GM19438 (cell line): Measurements from ENCODE around the gene CEP112.

Experiments
- ATAC-seq: cut with Tn5 transposase; IDR thresholded peaks from one replicate; pipeline ENCODE4 v1.9.1; 2021; ENCODE audit warnings: low read depth; ENCODE audit not compliant: unreplicated experiment

CEP112 gene

DNA sequence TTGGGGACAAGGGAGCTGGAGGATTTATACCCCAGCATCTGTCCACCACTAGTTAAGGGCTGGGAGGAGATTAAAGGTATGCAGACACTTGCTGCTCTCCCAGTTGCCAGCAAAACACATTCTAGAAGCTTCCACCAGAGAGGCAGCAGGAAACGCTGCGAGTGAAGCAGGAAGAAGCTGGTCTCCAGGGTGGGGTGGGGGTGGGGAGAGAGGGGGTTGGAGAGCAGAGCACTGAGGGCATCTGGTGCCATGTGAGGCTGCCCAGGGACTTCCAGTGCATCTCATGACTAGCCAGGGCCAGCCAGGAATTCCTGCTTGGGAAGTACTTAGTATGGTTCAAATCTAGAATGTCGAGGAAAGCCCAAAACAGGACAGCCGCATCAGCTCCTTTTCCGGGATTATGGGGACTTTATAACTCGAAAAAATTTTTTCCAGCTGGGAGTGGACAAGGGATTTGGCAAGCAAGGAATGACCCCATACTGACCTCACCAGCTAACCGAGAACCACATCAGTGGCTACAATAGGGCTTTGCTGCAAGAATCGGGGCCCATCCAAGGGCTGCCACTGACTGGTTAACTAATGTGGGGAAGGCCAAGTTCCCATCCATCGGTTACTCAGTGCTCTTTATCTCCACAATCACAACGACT, 604.3 kb downstream of the CEP112 start:
- ATAC-seq = no peak

GRCh38 chr17:65586899-65587298, 605.0 kb downstream of the CEP112 start:
- ATAC-seq = no peak
